Heart right ventricle (tissue), 16 donors: Measurements from ENCODE around the gene B3GNT5. TPM values are rescaled to one million over a fixed set of nuclear protein-coding genes. Genes with fewer than 3 reads are reported as not detected.

Experiments used
- ATAC-seq, 8 donors: fragments of 200-7000 bp; cut with Tn5 transposase; one replicate each; pipeline ENCODE4 v1.9.1; 2020; ENCODE audit warnings: mild to moderate bottlenecking in 8 of 8, moderate library complexity in 8 of 8, moderate number of reproducible peaks in 1 of 8
- DNase-seq, 2 donors: peaks; one replicate each; pipeline ENCODE4 v3.0.0-alpha.2; 2020
- H3K27ac ChIP-seq, 10 donors: fragments of 200-600 bp; sonication (generic) in 2 of 10; one replicate each; pipeline versions ENCODE4 v1.5.0 to v1.8.0; 2020 to 2022; ENCODE audit warnings: mild to moderate bottlenecking in 3 of 10
- H3K27me3 ChIP-seq, 7 donors: fragments of 200-600 bp; one replicate each; pipeline ENCODE4 v1.8.0; 2021 to 2022; ENCODE audit warnings: mild to moderate bottlenecking in 2 of 7
- H3K36me3 ChIP-seq, 9 donors: fragments of 200-600 bp; sonication (generic) in 1 of 9; one replicate each; pipeline versions ENCODE4 v1.5.0 to v1.8.0; 2020 to 2022; ENCODE audit warnings: mild to moderate bottlenecking in 2 of 9
- H3K4me1 ChIP-seq, 9 donors: fragments of 200-600 bp; sonication (generic) in 1 of 9; one replicate each; pipeline versions ENCODE4 v1.5.0 to v1.8.0; 2020 to 2022; ENCODE audit warnings: mild to moderate bottlenecking in 4 of 9
- H3K4me3 ChIP-seq, 10 donors: fragments of 200-600 bp; sonication (generic) in 2 of 10; one replicate each; pipeline versions ENCODE4 v1.5.0 to v1.8.0; 2020 to 2022; ENCODE audit warnings: mild to moderate bottlenecking in 7 of 10, moderate library complexity in 2 of 10
- H3K9me3 ChIP-seq, 11 donors: fragments of 200-600 bp in 10 of 11; sonication (generic) in 2 of 11; one replicate each; pipeline versions ENCODE4 v1.5.0 to v1.8.0; 2013 to 2022; ENCODE audit warnings: mild to moderate bottlenecking in 2 of 11, control low read depth in 1 of 11, moderate library complexity in 1 of 11
- WGBS, 2 donors: extraction: QIAGEN DNeasy Blood & Tissue Kit; methylation state at CpG; one replicate each; pipeline ENCODE4 v1.1.7; 2013; ENCODE audit warnings: inconsistent platforms in 1 of 2; 5-methylcytosine and 5-hydroxymethylcytosine counted together
- intact Hi-C, 10 donors: fragments of 100-400 bp; cut with DNase I; formaldehyde crosslinking; loops; one replicate each; pipeline versions ENCODE4 v1.11.1 to v1.14.2; 2022
- polyA plus RNA-seq, 2 donors: library from polyadenylated mRNA; stranded (reverse); fragments of 200-250 nt; gene quantifications; one replicate each; pipeline ENCODE4 v1.2.3, GENCODE V29; 2013
- total RNA-seq, 10 donors: library from RNA; stranded (reverse); fragmentation: NEBNext Ultra II Directional in 3 of 10; extraction: Animal tissue kit (Norgen Biotek cat#: 25700) in 3 of 10; gene quantifications; one replicate each; pipeline versions ENCODE4 v1.2.1 to v1.2.4, GENCODE V29; 2021 to 2023
- TF ChIP-seq, protein P1 (sequence below), 9 donors: fragments of 200-600 bp; sonication (generic) in 2 of 9; IDR thresholded peaks; one replicate each; pipeline versions ENCODE4 v1.5.0 to v1.8.0; 2021 to 2022; ENCODE audit warnings: antibody characterized with exemption in 9 of 9, mild to moderate bottlenecking in 5 of 9, moderate library complexity in 1 of 9
- donor health status: Arrhythmogenic right ventricular cardiomyopathy.
- donor health status: ischemic (EF 13 %, LVEDD 7.1; RV severe dilation, severe dysfunction).
- donor health status: healthy with polysubstance abuse.
- donor health status: DM: no; HTN: yes; CAD: no.
- donor health status: DM: no; HTN: no; CAD: no.
- donor health status: ischemic (EF 25% LVEDD 6.9; RV normal size, moderate dysfunction).
- donor health status: ischemic (EF 25% LVEDD 5.7; RV mildly dilated, moderate dysfunction).
- donor health status: healthy.
- donor health status: DM: yes; HTN: yes; CAD: no.
- donor health status: Ischemic cardiomyopathy.
- donor health status: ischemic (EF 35%, LVEDD 5.7; RV mildly dilated, moderate dysfunction).
- donor health status: nonischemic (EF 11% LVEDD 7.7; RV severe dilation, severe dysfunction).
- donor health status: DM: yes; HTN: yes; CAD: no.
- donor health status: PGD.
- donor health status: ischemic (EF 29% LVEDD 5.4; RV normal size, mild dysfunction).
- donor health status: nonischemic (EF 23%, LVEDD 6.1; RV moderate dilation, normal function).

Gene B3GNT5
- total and polyA plus RNA-seq, 12 donors, result 1.7 to 9.0 (median 4.6) TPM

- ATAC-seq (no peak), DNase-seq (no peak)
- 90 to 94% methylated on average over 8 of the region's 8 CpGs for WGBS, 2 donors
These were observed 64.2 kb downstream of the B3GNT5 start for GRCh38 chr3:183317271-183317670.

GRCh38 chr3:183317886-183318865 is 65.1 kb downstream of the B3GNT5 start:
- no peaks in the 10 kb centered on the region for H3K36me3 ChIP-seq
- TF ChIP-seq, protein P1, sequence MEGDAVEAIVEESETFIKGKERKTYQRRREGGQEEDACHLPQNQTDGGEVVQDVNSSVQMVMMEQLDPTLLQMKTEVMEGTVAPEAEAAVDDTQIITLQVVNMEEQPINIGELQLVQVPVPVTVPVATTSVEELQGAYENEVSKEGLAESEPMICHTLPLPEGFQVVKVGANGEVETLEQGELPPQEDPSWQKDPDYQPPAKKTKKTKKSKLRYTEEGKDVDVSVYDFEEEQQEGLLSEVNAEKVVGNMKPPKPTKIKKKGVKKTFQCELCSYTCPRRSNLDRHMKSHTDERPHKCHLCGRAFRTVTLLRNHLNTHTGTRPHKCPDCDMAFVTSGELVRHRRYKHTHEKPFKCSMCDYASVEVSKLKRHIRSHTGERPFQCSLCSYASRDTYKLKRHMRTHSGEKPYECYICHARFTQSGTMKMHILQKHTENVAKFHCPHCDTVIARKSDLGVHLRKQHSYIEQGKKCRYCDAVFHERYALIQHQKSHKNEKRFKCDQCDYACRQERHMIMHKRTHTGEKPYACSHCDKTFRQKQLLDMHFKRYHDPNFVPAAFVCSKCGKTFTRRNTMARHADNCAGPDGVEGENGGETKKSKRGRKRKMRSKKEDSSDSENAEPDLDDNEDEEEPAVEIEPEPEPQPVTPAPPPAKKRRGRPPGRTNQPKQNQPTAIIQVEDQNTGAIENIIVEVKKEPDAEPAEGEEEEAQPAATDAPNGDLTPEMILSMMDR (IDR thresholded peaks at IDR 0.05), result no peak
- H3K9me3 ChIP-seq, result no peaks in the 10 kb centered on the region
- no peak for DNase-seq
- 79 to 86% methylated on average over 10 of the region's 10 CpGs for WGBS, 2 donors
- no peak overlapping the region for H3K4me3 ChIP-seq
- intact Hi-C loops, result no loop called here
- H3K4me1 ChIP-seq, result peaks cover 0 to 16% (median 0%) of the 10 kb centered on the region in 9 donors
- ATAC-seq, result no peak
- H3K27me3 ChIP-seq, result no peaks in the 10 kb centered on the region
- no peak overlapping the region for H3K27ac ChIP-seq

More at GRCh38 chr3:183317271-183317670, 64.2 kb downstream of the B3GNT5 start:
- H3K27me3 ChIP-seq, result no peaks in the 10 kb centered on the region
- no peaks in the 10 kb centered on the region for H3K9me3 ChIP-seq
- H3K4me3 ChIP-seq, result no peak overlapping the region
- peaks cover 0 to 18% (median 0%) of the 10 kb centered on the region in 9 donors for H3K4me1 ChIP-seq
- no peak overlapping the region for H3K27ac ChIP-seq
- TF ChIP-seq, protein P1 (IDR thresholded peaks at IDR 0.05), result no peak
- intact Hi-C loops, result no loop called here
- no peaks in the 10 kb centered on the region for H3K36me3 ChIP-seq

DNA sequence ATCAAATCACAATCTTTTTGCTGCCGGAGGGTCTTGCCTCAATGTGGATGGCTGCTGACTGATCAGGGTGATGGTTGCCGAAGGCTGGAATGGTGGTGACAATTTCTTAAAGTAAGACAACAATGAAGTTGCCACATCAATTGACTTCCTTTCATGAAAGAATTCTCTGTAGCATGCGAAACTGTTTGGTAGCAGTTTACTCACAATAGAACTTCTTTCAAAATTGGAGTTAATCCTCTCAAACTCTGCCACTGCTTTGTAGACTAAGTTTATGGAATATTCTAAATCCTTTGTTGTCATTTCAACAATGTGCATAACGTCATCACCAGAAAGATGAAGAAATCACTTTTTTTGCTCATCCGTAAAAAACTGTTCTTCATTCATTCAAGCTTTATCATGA is 65.8 kb downstream of the B3GNT5 start:
- no peak for DNase-seq
- no peak overlapping the region for H3K4me3 ChIP-seq
- no peaks in the 10 kb centered on the region for H3K27me3 ChIP-seq
- H3K4me1 ChIP-seq, result peaks cover 0 to 13% (median 0%) of the 10 kb centered on the region in 9 donors
- intact Hi-C loops, result no loop called here
- H3K9me3 ChIP-seq, result no peaks in the 10 kb centered on the region
- H3K27ac ChIP-seq, result no peak overlapping the region
- TF ChIP-seq, protein P1 (IDR thresholded peaks at IDR 0.05), result no peak
- ATAC-seq, result no peak
- 87 to 90% methylated on average over 5 of the region's 5 CpGs for WGBS, 2 donors
- no peaks in the 10 kb centered on the region for H3K36me3 ChIP-seq

DNA sequence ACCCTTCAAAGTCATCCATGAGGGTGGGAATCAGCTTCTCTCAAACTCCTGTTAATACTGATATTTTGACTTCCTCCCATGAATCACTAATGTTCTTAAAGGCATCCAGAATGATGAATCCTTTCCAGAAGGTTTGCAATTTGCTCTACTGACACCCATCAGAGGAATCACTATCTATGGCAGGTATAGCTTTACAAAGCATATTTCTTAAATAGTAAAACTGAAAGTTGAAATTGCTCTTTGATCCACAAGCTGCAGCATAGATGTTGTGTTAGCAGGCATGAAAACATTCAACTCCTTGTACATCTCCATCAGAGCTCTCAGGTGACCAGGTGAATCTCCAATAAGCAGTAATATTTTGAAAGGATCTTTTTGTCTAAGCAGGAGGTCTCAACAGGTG is 66.3 kb downstream of the B3GNT5 start:
- Histone ChIP-seq H3K4me1 (peaks cover 0 to 13% (median 0%) of the 10 kb centered on the region in 9 donors), H3K4me3 (no peak overlapping the region), H3K27ac (no peak overlapping the region), H3K9me3 (no peaks in the 10 kb centered on the region), H3K27me3 (no peaks in the 10 kb centered on the region), H3K36me3 (no peaks in the 10 kb centered on the region)
- ATAC-seq, result no peak
- TF ChIP-seq, protein P1 (IDR thresholded peaks at IDR 0.05), result no peak
- intact Hi-C loops, result no loop called here
- no peak for DNase-seq

Other genes with a start within 250 kb of the B3GNT5 start
- gene MCCC1, start 153.8 kb upstream of the B3GNT5 start, total RNA-seq, result 10 to 100 TPM; 34.9 to 62.9 (median 52.2) TPM
- 10 to 100 TPM; 28.9 to 31.5 TPM for gene MCCC1, start 153.8 kb upstream of the B3GNT5 start, polyA plus RNA-seq
- 1 to 10 TPM in 1 of 10 donors, under 1 TPM in 1, not detected in 8; 0.08 to 3.2 TPM for gene LAMP3, start 90.5 kb upstream of the B3GNT5 start, total RNA-seq
- under 1 TPM in 1 of 2 donors, not detected in 1; 0.09 TPM for gene LAMP3, start 90.5 kb upstream of the B3GNT5 start, polyA plus RNA-seq
- 1 to 10 TPM in 2 of 10 donors, under 1 TPM in 7, not detected in 1; 0.14 to 1.5 (median 0.49) TPM for gene MCF2L2, start 175.4 kb downstream of the B3GNT5 start, total RNA-seq
- under 1 TPM; 0.09 to 0.37 TPM for gene MCF2L2, start 175.4 kb downstream of the B3GNT5 start, polyA plus RNA-seq